Activated B cell treated with CpG ODN at 0.5 μM for 24 hours (primary cell): ENCODE data around the gene HNRNPA3. TPM values are rescaled to one million over a fixed set of nuclear protein-coding genes. Genes with fewer than 3 reads are reported as not detected.

Experiments
- ATAC-seq: fragments of 200-7000 bp; cut with Tn5 transposase; one replicate; pipeline ENCODE4 v1.10.0; 2021; ENCODE audit warnings: low read depth, mild to moderate bottlenecking, moderate library complexity
- CTCF ChIA-PET: fragments of 350-600 bp; sonication (Branson Sonifier 250); formaldehyde crosslinking; loops from one replicate; lab custom pipeline; 2021; ENCODE audit warnings: antibody characterized with exemption; lab: Charles Lee
- POLR2A ChIA-PET: fragments of 350-600 bp; sonication (Branson Sonifier 250); formaldehyde crosslinking; loops from one replicate; lab custom pipeline; 2021; ENCODE audit warnings: antibody characterized with exemption; lab: Charles Lee
- DNase-seq: peaks from one replicate; pipeline ENCODE4 v3.0.0; 2022
- H3K27ac Mint-ChIP-seq: one replicate; pipeline ENCODE4 v1.8.0; 2020; ENCODE audit warnings: mixed read lengths
- H3K27me3 Mint-ChIP-seq: one replicate; pipeline ENCODE4 v1.8.0; 2021; ENCODE audit warnings: mixed read lengths
- H3K36me3 Mint-ChIP-seq: one replicate; pipeline ENCODE4 v1.8.0; 2021; ENCODE audit warnings: low read depth, mixed read lengths
- H3K4me1 Mint-ChIP-seq: one replicate; pipeline ENCODE4 v1.8.0; 2021; ENCODE audit warnings: mixed read lengths
- H3K4me3 Mint-ChIP-seq: one replicate; pipeline ENCODE4 v1.8.0; 2020; ENCODE audit warnings: mild to moderate bottlenecking, mixed read lengths
- H3K9me3 Mint-ChIP-seq: one replicate; pipeline ENCODE4 v1.8.0; 2020; ENCODE audit warnings: mixed read lengths
- intact Hi-C: fragments of 100-400 bp; cut with micrococcal nuclease; formaldehyde crosslinking; loops from one replicate; pipeline ENCODE4 v1.15.1; 2024
- total RNA-seq: library from RNA; stranded (reverse); gene quantifications from 2 replicates; pipeline ENCODE4 v1.2.3, GENCODE V29; 2022
- TF ChIP-seq, protein P1 (sequence below): fragments of 200-600 bp; IDR thresholded peaks from one replicate; pipeline ENCODE4 v1.8.0; 2022; ENCODE audit warnings: antibody characterized with exemption, mild to moderate bottlenecking

Gene HNRNPA3
- 254 and 275 TPM in 2 replicates for total RNA-seq

DNA sequence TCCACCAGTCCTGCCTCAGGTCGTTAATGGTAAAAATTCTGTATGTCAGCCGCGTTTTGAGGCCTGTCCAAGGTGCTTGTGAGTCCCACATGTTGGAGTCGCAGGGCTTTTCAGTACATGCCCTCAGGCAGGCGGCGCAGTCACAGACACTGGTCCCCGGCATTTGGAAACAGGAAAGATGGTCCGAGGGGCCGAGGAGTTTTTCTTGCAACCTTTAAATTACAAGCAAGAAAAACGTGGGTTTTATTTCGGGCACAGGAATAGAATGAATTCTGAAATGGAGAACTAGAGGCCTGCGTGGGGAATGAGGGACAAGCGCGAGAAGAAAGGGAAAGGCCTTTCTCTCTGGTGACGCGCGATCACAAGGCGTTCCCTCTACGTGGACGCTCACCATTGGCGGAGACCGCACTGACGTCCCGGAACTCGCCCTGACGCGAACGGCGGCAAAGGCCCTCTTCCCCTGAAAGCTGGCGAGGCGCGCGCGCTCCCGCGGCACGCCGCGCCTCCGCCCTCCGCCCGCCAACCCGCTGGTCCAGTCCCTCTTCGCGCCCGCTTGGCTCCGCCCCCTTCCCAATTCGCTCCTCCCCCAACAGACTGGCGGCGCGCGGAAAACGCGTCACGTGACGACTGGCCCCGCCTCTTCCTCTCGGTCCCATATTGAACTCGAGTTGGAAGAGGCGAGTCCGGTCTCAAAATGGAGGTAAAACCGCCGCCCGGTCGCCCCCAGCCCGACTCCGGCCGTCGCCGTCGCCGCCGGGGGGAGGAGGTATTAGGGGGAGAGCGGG, at the start of gene HNRNPA3:
Gene HNRNPA3, plus strand, starts transcription at position 689 of the 785 bp plus-strand sequence. Its CDS starts 6 bp downstream, at position 695.
- peaks cover 48% of the 10 kb centered on the region for H3K36me3 Mint-ChIP-seq
- H3K4me1 Mint-ChIP-seq = peaks cover 48% of the 10 kb centered on the region
- H3K4me3 Mint-ChIP-seq = peak within 1 kb of the TSS; percentile 95
- H3K27ac Mint-ChIP-seq = peak within 1 kb of the TSS; percentile 100
- H3K27me3 Mint-ChIP-seq = no peaks in the 10 kb centered on the region
- peak; percentile 86 for ATAC-seq
- POLR2A ChIA-PET = interaction anchor here (0.7 to 4.4 kb wide), 18 partner anchors 8 to 1239 kb away, joined by 3 to 212 read pairs (median 6); partner anchors contain the start of genes AGPS, NFE2L2, PJVK and PRKRA
- CTCF ChIA-PET = interaction anchor here (0.9 to 1.7 kb wide), 4 partner anchors 47 to 180 kb away, joined by 3 to 25 read pairs (median 8); partner anchors contain the start of genes AGPS and NFE2L2
- H3K9me3 Mint-ChIP-seq = no peaks in the 10 kb centered on the region
- TF ChIP-seq, protein P1, sequence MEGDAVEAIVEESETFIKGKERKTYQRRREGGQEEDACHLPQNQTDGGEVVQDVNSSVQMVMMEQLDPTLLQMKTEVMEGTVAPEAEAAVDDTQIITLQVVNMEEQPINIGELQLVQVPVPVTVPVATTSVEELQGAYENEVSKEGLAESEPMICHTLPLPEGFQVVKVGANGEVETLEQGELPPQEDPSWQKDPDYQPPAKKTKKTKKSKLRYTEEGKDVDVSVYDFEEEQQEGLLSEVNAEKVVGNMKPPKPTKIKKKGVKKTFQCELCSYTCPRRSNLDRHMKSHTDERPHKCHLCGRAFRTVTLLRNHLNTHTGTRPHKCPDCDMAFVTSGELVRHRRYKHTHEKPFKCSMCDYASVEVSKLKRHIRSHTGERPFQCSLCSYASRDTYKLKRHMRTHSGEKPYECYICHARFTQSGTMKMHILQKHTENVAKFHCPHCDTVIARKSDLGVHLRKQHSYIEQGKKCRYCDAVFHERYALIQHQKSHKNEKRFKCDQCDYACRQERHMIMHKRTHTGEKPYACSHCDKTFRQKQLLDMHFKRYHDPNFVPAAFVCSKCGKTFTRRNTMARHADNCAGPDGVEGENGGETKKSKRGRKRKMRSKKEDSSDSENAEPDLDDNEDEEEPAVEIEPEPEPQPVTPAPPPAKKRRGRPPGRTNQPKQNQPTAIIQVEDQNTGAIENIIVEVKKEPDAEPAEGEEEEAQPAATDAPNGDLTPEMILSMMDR = no peak
- intact Hi-C loops = loop anchor here (1.0 to 5.0 kb wide), 7 partner anchors 46 to 420 kb away; partner anchors contain the start of gene AGPS
- peak; percentile 100 for DNase-seq

DNA sequence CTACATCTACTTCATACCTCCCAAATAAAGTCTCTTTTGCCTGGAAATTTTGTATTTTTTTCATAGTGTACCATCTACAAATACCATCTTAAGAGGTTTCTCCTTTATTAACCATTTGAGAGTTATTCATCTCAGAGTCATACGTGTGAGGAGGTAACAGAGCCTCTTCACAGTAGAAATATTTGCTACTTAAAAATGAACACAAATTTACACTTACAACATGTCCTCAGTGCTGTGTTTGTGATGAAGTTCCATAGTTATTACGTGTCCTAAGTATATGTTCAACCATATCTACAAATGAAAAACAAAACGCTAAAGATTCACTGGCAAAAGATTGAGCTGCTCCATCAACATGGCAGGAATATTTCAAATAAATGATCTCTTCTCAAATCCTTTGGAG, 48.5 kb upstream of the HNRNPA3 start:
- H3K36me3 Mint-ChIP-seq = no peaks in the 10 kb centered on the region
- peaks cover 2% of the 10 kb centered on the region for H3K4me1 Mint-ChIP-seq
- ChIA-PET CTCF (interaction anchor here (0.8 to 7.1 kb wide), 27 partner anchors 10 to 1037 kb away, joined by 3 to 166 read pairs (median 7); partner anchors contain the start of genes AGPS and NFE2L2), POLR2A (interaction anchor here (0.8 to 4.3 kb wide), 8 partner anchors 16 to 561 kb away, joined by 3 to 255 read pairs (median 11); partner anchors contain the start of genes HNRNPA3 and NFE2L2)
- H3K4me3 Mint-ChIP-seq = no peak overlapping the region
- no peak overlapping the region for H3K27ac Mint-ChIP-seq
- DNase-seq = no peak
- intact Hi-C loops = loop anchor here (1.0 to 10.0 kb wide), 10 partner anchors 99 to 1159 kb away; partner anchors contain the start of gene LNPK
- TF ChIP-seq, protein P1 = no peak
- H3K27me3 Mint-ChIP-seq = peaks cover 2% of the 10 kb centered on the region
- no peaks in the 10 kb centered on the region for H3K9me3 Mint-ChIP-seq
- no peak for ATAC-seq

DNA sequence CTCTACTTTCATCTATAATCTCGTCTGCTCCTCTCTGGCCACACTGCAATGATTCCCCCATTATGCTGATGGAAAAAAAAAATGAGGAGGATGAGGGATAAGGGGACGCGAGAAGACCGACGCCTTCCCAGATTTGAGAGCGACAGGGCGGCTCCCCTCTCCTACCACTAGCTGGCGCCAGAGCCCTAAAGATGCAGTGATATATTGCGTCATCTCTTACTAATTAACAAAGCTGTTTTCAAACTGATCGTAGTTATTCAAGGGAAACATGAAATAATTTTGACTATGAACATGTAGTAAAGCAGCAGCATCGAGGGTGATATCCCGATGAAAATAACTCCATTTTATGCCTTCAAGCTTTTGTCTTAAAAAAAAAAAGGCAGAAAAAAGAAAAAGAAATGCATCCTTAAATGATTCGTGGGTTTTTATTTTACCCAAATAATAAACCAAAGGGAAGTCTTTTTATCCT, 48.0 kb upstream of the HNRNPA3 start:
- POLR2A ChIA-PET = interaction anchor here (0.7 to 4.3 kb wide), 12 partner anchors 16 to 560 kb away, joined by 3 to 255 read pairs (median 9); partner anchors contain the start of genes HNRNPA3 and NFE2L2
- peaks cover 2% of the 10 kb centered on the region for H3K27me3 Mint-ChIP-seq
- TF ChIP-seq, protein P1 = peak; percentile 89
- H3K9me3 Mint-ChIP-seq = no peaks in the 10 kb centered on the region
- DNase-seq = peak; percentile 65
- ATAC-seq = peak; percentile 56
- intact Hi-C loops = loop anchor here (1.0 to 10.0 kb wide), 10 partner anchors 99 to 1160 kb away; partner anchors contain the start of gene LNPK
- no peak overlapping the region for H3K27ac Mint-ChIP-seq
- CTCF ChIA-PET = interaction anchor here (0.6 to 7.1 kb wide), 44 partner anchors 10 to 1038 kb away, joined by 3 to 166 read pairs (median 5); partner anchors contain the start of genes AGPS, HNRNPA3 and NFE2L2
- peaks cover 5% of the 10 kb centered on the region for H3K4me1 Mint-ChIP-seq
- no peaks in the 10 kb centered on the region for H3K36me3 Mint-ChIP-seq
- H3K4me3 Mint-ChIP-seq = no peak overlapping the region

DNA sequence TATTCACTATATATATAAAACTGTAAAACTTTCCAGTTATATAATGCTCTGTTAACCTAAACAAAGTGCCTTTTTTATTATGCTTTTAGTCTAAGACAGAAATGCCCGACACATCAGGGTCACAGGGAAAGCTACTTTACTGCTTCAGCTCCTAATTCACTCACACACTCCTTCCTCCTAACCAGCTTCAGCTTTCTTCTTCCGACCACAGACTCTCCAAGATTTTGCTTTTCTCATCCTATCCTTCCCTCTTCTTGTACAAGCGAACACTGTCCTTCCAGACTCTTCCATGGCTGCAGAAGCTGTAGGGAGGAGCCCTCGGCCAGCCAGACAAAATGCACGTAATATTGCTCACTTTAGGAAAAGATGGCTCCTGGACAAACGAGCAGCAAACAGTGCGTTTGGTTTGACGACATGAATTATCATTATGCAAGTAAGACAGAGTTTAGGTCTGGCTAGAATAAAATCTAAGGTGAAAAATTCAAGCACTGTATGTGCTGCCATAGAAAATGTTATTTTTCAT, 47.5 kb upstream of the HNRNPA3 start:
- Mint-ChIP-seq H3K27ac (no peak overlapping the region), H3K4me3 (no peak overlapping the region), H3K4me1 (peaks cover 9% of the 10 kb centered on the region), H3K27me3 (peaks cover 2% of the 10 kb centered on the region), H3K36me3 (no peaks in the 10 kb centered on the region), H3K9me3 (no peaks in the 10 kb centered on the region)
- intact Hi-C loops = loop anchor here (2.0 to 10.0 kb wide), 2 partner anchors 454 to 1160 kb away; partner anchors contain the start of gene LNPK
- TF ChIP-seq, protein P1 = no peak
- ATAC-seq (no peak), DNase-seq (no peak)
- ChIA-PET POLR2A (interaction anchor here (0.6 to 4.3 kb wide), 15 partner anchors 9 to 1286 kb away, joined by 3 to 255 read pairs (median 7); partner anchors contain the start of genes HNRNPA3, NFE2L2, PJVK and PRKRA), CTCF (interaction anchor here (0.6 to 7.1 kb wide), 44 partner anchors 9 to 1038 kb away, joined by 3 to 166 read pairs (median 5); partner anchors contain the start of genes AGPS, HNRNPA3 and NFE2L2)
